ENCODE data around the gene RABEP1. TPM values are rescaled to one million over a fixed set of nuclear protein-coding genes. Genes with fewer than 3 reads are reported as not detected.

RABEP1 gene
- total and polyA plus RNA-seq, 2 experiments from 2014 or later = 37.0 to 88.1 TPM

- Histone ChIP-seq H4K20me1 (replicated peaks; ENCODE audit: insufficient read depth) (no peaks in the 10 kb centered on the region), H3K79me2 (replicated peaks; ENCODE audit: insufficient read depth) (no peaks in the 10 kb centered on the region), H3K4me3 (no peak overlapping the region), H3K27ac (ENCODE audit: low read depth) (no peak overlapping the region), H3K4me2 (no peak overlapping the region), H2AFZ (no peak overlapping the region), H3K27me3 (ENCODE audit: insufficient read depth) (no peaks in the 10 kb centered on the region), H3K36me3 (ENCODE audit: insufficient read depth) (no peaks in the 10 kb centered on the region), H3F3A (replicated peaks; ENCODE audit: low read depth) (no peaks in the 10 kb centered on the region), H3K9me2 (ENCODE audit: insufficient read depth) (no peaks in the 10 kb centered on the region), H3K4me1 (ENCODE audit: insufficient read depth) (no peaks in the 10 kb centered on the region)
- TF ChIP-seq NANOG (IDR thresholded peaks at IDR 0.05; ENCODE audit: borderline replicate concordance) (no peak), CTCF (conservative IDR thresholded peaks at IDR 0.05; ENCODE audit: low read depth in 2 of 2) (no peak), STAT1 (IDR thresholded peaks at IDR 0.05; ENCODE audit: unreplicated experiment) (no peak), CREB1 (CRISPR knock-in tag; IDR thresholded peaks at IDR 0.05; ENCODE audit: low read depth) (no peak), EZH2phosphoT487 (IDR thresholded peaks at IDR 0.05; ENCODE audit: unreplicated experiment) (no peak), ZNF462 (CRISPR knock-in tag; IDR thresholded peaks at IDR 0.05) (no peak), JUNB (IDR thresholded peaks at IDR 0.05; ENCODE audit: unreplicated experiment) (no peak), EZH2 (IDR thresholded peaks at IDR 0.05; ENCODE audit: low read depth, unreplicated experiment) (no peak), ZNF331 (CRISPR knock-in tag; IDR thresholded peaks at IDR 0.05; ENCODE audit: low read depth) (no peak), REST (IDR thresholded peaks at IDR 0.05; ENCODE audit: unreplicated experiment) (no peak), POLR2AphosphoS5 (IDR thresholded peaks at IDR 0.05; ENCODE audit: low read depth) (no peak), ZNF114 (CRISPR knock-in tag; IDR thresholded peaks at IDR 0.05) (no peak), ETS1 (IDR thresholded peaks at IDR 0.05) (no peak)
- no peak for ATAC-seq
- no peak overlapping the region for H3K27ac Mint-ChIP-seq
- peaks cover 3% of the 10 kb centered on the region for H3K27me3 Mint-ChIP-seq (ENCODE audit: insufficient read depth, low read depth, poor library complexity)
- H3K4me3 Mint-ChIP-seq = no peak overlapping the region
- H3K36me3 Mint-ChIP-seq (ENCODE audit: low read depth) = no peaks in the 10 kb centered on the region
- DNase-seq (ENCODE audit: low spot score) = no peak
- no peaks in the 10 kb centered on the region for H3K9me3 Mint-ChIP-seq
- no peaks in the 10 kb centered on the region for H3K4me1 Mint-ChIP-seq
Observed at GRCh38 chr17:5262416-5262991, 19.6 kb upstream of the RABEP1 start.

Measured in GM23338 (cell line).